GM19351 (cell line): Measurements from ENCODE around the gene H2BW2.
"Not testable (repeated sequence)": the region's sequence is repeated elsewhere in the genome, so short reads cannot be mapped to it uniquely, and the experiment has no call there.

Experiments
- ATAC-seq: cut with Tn5 transposase; IDR thresholded peaks from one replicate; pipeline ENCODE4 v1.9.1; 2021; ENCODE audit warnings: mild to moderate bottlenecking, moderate library complexity; ENCODE audit not compliant: unreplicated experiment

Gene H2BW2

DNA sequence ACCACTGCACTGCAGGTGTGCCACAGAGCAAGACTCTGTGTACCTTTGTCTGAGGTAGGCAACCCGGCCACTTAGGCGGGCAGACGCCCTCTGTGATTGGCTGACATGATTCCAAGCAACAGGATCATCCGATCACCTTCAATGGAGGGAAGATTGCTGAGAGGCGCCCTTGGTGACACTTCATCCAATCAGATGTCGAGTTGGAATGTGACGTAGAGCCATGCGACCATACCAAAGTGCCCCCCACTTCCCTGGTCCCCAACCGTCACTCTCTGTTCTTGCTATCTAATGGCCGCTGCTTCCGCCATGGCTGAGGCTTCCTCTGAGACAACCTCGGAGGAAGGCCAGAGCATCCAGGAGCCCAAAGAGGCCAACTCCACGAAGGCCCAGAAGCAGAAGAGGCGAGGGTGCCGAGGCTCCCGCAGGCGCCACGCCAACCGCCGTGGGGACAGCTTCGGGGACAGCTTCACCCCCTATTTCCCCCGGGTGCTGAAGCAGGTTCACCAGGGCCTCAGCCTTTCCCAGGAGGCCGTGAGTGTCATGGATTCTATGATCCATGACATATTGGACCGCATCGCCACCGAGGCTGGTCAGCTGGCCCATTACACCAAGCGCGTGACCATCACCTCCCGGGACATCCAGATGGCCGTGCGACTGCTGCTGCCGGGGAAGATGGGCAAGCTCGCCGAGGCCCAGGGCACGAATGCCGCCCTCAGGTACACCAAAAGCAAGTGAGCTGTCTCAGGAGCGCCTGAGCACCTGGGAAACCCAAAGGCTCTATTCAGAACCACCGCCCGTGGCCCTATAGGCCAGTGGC is at the start of gene H2BW2:
Gene H2BW2 (plus strand): TSS at position 268 of the 817 bp plus-strand sequence. CDS start 39 bp downstream, at position 307.
- no peak for ATAC-seq

DNA sequence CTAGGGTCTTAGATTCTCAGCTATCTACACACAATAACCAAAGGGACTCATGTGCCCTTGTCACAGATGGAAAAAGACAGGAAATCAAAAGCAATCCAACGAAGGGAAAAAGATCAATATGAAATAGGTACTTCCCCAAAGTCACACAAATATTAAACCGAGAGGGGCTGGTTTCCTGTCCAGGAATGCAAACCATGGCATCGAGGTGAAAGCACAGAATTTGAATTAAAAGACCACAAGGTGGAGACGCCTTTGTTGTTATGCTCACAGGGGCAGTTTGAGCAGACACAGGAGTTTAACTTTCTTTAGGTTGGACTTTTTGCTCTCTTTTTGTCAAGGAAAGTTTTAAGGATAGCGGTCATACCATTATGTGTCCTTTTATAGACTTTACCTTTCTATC is 40.5 kb upstream of the H2BW2 start:
- peak; percentile 77 for ATAC-seq

GRCh38 chrX:104008831-104009230 is 30.9 kb upstream of the H2BW2 start:
- ATAC-seq = no peak

- no peak for ATAC-seq
Observed at GRCh38 chrX:104013158-104013557, 26.6 kb upstream of the H2BW2 start.

DNA sequence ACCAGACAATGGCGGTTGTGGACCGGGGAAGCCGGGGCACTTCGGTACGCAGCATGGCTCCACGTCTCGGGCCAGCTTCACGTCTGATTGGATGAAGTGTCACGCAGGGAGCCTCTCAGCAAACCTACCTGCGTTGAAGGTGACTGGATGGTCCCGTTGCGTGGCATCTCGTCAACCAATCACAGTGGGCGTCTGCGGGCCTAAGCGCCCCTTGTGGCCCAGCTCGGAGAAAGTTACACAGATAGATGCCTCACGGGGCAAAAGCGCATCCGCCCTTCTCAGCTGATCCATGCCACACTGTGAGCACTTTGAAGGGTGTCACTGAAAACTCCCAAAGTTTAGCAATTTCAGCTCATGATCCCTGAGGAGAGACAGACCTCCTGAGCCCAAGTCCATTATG is 26.1 kb upstream of the H2BW2 start, which contains the start of gene H2BW1:
Gene H2BW1 (minus strand): TSS at position 103 of the 400 bp plus-strand sequence. CDS start 132 bp downstream, outside the sequence.
- ATAC-seq = no peak

DNA sequence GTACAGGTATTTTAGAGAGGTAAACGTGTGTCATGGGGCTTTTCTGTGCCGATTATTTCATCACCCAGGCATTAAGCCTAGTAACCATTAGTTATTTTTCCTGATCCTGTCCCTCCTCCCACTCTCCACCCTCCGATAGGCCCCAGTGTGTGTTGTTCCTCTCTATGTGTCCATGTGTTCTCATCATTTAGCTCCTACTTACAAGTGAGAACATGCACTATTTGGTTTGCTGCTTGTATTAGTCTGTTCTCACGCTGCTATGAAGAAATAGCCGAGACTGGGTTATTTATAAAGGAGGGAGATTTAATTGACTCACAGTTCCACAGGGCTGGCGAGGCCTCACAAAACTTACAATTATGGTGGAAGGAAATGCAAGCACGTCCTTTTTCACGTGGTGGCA is 24.2 kb upstream of the H2BW2 start:
- not testable (repeated sequence) for ATAC-seq

DNA sequence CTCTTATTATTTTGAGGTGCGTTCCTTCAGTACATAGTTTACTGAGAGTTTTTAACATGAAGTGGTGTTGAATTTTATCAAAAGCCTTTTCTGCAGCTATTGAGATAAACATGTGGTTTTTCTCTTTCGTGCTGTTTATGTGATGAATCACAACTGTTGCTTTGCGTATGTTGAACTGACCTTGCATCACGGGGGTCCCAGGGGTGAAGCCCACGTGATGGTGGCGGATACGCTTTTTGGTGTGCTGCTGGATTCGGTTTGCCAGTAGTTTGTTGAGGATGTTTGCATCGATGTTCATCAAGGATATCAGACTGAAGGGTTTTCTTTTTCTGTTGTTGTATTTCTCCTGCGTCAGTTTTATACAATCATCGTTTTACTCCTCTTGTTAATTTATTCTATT is 21.6 kb upstream of the H2BW2 start:
- ATAC-seq = no peak

DNA sequence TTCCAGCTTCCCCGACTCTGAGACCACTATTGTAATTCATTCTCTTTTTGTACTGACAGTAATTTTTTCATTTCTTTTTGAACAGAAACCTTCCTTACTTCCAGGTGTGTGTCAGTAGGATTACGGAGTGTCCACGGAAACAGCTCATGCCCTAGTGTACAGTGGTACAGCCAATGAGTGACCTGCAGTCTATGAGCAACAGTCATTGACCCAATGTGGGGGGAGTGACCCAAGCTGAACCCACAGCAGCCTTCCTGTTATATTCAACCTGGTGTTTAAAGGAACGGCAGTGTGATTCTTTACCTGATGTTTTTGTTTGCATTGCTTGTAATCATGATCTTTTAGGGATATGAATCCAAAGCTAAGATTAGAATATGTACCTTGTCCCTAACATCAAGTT is 1.2 kb downstream of the H2BW2 start:
- ATAC-seq = no peak

GRCh38 chrX:104045642-104046041 is 5.9 kb downstream of the H2BW2 start:
- no peak for ATAC-seq

- ATAC-seq = no peak
Observed at GRCh38 chrX:104047171-104047570, 7.4 kb downstream of the H2BW2 start.

GRCh38 chrX:104054956-104055355 is 15.2 kb downstream of the H2BW2 start:
- ATAC-seq = not testable (repeated sequence)

GRCh38 chrX:104062636-104063035 is 22.9 kb downstream of the H2BW2 start:
- not testable (repeated sequence) for ATAC-seq

- peak; percentile 98 for ATAC-seq
Observed at GRCh38 chrX:104075778-104076445, 36.2 kb downstream of the H2BW2 start, which contains the start of gene TMSB15C. TSS of gene TMSB15C (minus strand) at chrX:104076236.

DNA sequence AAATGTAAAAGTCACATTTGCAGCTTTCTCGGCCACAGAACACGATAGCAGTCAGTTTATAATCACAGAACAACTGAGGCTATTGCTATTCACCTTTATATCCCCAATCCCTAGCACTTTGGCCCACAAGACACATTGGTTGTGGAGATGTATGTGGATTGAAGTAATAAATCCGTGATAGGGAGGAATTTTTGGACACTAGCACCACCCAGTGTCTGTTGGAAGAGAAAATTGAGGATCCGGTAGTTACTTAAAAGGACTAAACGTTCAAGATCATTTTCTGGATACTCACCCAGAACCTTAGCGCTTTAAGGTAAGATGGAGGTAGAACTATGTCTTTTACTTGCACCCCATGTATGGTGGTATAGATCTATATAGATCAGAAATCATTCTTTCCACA is 38.1 kb downstream of the H2BW2 start:
- not testable (repeated sequence) for ATAC-seq

DNA sequence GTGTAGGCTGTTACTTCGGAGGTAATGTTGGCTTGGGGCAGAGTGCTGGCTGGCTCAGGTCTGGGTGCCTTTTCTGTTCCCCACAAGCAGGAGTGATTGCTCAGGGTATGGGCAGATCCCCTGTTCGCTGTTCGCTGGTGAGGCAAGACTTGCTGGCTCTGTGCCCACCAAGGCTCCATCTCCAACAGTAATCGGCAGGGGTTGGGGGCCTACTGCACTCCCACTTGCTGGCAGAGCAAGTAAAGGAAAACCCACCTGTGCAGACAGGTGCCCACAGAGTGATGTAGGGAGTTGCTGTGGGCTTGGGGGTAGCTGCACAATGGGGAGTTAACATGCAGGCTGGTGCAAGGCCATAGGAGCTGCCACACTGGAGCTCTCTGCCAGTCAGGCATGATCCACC is 44.3 kb downstream of the H2BW2 start:
- no peak for ATAC-seq

GRCh38 chrX:104084534-104085277 is 45.0 kb downstream of the H2BW2 start:
- ATAC-seq = no peak

DNA sequence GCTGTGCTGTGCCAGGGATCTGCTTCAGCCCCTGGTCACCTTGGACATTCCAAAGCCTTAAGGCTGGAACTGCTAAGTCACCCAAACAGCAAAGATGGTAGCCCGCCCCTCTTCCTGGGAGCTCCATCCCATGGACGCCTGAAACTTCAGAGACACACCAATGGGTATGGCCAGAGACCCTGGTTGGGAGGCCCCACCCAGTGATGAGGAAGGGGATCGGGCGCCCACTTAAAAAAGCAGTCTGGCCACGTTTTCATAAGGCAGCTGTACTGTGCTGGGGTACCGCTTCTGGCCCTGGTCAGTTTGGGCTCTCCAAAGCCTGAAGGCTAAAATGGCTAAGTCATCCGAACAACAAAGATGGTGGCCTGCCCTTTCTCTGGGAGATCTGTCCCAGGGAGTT is 45.7 kb downstream of the H2BW2 start:
- ATAC-seq = no peak

GRCh38 chrX:104085919-104086318 is 46.2 kb downstream of the H2BW2 start:
- no peak for ATAC-seq
